Peyer's patch (tissue), 4 donors: ENCODE measurements around the gene ITPKB.

Experiments
- POLR2A ChIP-seq, 2 donors: fragments of 450-650 bp; IDR thresholded peaks; one replicate each; pipeline ENCODE4 v1.5.1; 2017; ENCODE audit warnings: antibody characterized with exemption in 2 of 2, mild to moderate bottlenecking in 2 of 2, moderate library complexity in 2 of 2
- TF ChIP-seq, protein P1 (sequence below), 6 experiments: fragments of 450-650 bp in 4 of 6; fragments of 200-600 bp in 2 of 6; sonication (generic) in 1 of 6; IDR thresholded peaks; one replicate each; pipeline ENCODE4 v1.5.1; 2017 to 2019; ENCODE audit warnings: antibody characterized with exemption in 6 of 6, mild to moderate bottlenecking in 3 of 6, moderate library complexity in 1 of 6

DNA sequence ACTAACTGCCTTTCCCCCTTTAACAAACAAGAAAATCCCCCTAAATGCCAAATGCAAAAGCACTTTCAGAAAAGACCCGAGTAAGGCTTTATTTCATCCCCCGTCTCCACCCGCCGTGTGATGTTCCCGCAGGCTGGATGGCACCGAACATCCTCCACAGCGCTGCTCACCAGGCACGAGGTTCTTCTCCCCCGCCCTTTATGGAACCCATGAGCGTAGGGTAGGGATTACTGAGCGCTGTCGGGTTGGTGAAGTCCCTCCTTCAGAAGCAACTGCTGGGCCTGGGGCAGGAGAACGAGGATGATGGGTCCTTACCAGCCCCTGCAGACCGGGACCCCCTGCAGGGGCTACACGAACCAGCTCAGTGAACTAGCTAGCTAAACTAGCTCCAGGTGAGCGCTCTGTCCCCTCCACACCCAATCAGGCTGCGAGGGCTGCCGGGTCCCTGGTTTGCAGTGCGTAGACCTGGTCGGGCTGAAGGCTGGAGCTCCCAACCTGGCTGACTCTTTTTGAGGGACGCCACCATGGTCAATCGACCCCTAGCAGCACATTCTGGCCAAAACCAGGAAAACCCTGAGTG, 80.4 kb downstream of the ITPKB start:
- TF ChIP-seq, protein P1, sequence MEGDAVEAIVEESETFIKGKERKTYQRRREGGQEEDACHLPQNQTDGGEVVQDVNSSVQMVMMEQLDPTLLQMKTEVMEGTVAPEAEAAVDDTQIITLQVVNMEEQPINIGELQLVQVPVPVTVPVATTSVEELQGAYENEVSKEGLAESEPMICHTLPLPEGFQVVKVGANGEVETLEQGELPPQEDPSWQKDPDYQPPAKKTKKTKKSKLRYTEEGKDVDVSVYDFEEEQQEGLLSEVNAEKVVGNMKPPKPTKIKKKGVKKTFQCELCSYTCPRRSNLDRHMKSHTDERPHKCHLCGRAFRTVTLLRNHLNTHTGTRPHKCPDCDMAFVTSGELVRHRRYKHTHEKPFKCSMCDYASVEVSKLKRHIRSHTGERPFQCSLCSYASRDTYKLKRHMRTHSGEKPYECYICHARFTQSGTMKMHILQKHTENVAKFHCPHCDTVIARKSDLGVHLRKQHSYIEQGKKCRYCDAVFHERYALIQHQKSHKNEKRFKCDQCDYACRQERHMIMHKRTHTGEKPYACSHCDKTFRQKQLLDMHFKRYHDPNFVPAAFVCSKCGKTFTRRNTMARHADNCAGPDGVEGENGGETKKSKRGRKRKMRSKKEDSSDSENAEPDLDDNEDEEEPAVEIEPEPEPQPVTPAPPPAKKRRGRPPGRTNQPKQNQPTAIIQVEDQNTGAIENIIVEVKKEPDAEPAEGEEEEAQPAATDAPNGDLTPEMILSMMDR (IDR thresholded peaks at IDR 0.05), result no peak
- no peak for TF ChIP-seq POLR2A (IDR thresholded peaks at IDR 0.05)
